HG03354 (cell line): ENCODE measurements around the gene ESRRA.
A peak's percentile ranks its signal among the peaks of the same experiment; 100 is the strongest.

Experiments used
- ATAC-seq: cut with Tn5 transposase; IDR thresholded peaks from one replicate; pipeline ENCODE4 v1.9.1; 2021; ENCODE audit warnings: mild to moderate bottlenecking; ENCODE audit not compliant: unreplicated experiment, poor library complexity, severe bottlenecking

ESRRA gene

DNA sequence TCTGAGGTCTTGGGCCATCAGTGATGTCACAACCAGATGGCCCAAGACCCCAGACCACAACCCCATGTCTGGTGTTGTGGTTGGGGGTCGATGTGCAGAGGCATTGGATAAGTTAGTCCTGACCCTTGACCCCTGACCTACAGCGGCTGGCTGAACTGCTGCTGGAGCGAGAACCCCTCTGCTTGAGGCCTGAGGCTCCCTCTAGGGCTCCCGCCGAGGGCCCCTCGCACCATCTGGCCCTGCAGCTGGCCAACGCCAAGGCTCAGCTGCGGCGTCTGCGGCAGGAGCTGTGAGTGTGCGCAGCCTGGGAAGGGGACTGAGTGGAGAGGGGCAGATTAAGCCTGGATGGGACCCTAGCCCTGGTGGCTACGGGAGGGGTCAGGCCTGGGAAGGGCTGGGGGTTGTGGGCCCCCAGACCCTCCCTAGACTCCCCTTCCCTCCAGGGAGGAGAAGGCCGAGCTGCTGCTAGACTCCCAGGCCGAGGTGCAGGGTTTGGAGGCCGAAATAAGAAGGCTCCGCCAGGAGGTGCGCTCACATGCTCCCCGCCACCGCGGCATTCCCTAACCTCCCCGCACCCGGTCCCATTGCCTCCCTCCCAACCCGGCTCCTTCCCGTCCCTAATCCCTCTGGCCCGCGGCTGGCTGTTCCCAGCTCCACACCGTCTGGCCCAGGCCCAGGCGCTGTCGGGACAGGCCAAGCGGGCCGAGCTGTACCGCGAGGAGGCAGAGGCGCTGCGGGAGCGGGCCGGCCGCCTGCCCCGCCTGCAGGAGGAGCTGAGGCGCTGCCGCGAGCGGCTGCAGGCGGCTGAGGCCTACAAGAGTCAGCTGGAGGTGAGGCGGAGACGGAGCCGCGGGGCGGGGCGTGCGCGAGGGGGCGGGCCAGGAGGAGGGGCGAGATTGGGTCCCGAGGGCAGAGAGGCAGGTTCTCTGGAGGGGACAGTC lies 36.8 kb downstream of the ESRRA start:
- ATAC-seq: peak; percentile 44

GRCh38 chr11:64342869-64343745 lies 37.8 kb downstream of the ESRRA start:
- ATAC-seq: no peak

GRCh38 chr11:64343767-64344559 lies 38.6 kb downstream of the ESRRA start:
- no peak for ATAC-seq

DNA sequence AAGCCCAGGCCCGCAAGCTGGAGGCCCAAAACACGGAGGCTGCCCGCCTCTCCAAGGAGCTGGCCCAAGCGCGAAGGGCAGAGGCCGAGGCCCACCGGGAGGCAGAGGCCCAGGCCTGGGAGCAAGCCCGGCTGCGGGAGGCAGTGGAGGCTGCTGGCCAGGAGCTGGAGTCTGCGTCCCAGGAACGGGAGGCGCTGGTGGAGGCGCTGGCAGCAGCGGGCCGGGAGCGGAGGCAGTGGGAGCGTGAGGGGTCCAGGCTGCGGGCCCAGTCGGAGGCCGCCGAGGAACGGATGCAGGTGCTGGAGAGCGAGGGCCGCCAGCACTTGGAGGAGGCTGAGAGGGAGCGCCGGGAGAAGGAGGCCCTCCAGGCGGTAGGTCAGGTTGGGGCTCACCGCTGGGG lies 39.5 kb downstream of the ESRRA start:
- ATAC-seq: no peak

- no peak for ATAC-seq
Measured at GRCh38 chr11:64347193-64347867, 42.0 kb downstream of the ESRRA start.

GRCh38 chr11:64348383-64349024 lies 43.2 kb downstream of the ESRRA start:
- ATAC-seq: no peak

DNA sequence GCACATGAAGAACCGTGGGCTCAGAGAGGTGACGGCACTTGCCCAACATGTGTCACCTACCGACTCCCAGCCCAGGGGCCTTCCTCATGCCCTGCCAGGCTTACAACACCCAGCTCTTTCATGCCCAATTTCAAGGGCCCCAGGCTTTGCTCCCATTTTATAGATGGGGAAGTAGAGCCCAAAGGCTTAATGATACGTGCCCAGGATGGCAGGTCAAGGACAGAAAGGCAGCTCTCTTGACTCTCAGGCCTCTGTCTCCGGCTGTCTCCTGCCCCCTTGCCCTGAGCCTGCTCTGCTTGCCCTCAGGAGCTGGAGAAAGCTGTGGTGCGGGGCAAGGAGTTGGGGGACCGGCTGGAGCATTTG lies 43.7 kb downstream of the ESRRA start:
- ATAC-seq: no peak

- no peak for ATAC-seq
Measured at GRCh38 chr11:64349404-64349803, 44.1 kb downstream of the ESRRA start.

DNA sequence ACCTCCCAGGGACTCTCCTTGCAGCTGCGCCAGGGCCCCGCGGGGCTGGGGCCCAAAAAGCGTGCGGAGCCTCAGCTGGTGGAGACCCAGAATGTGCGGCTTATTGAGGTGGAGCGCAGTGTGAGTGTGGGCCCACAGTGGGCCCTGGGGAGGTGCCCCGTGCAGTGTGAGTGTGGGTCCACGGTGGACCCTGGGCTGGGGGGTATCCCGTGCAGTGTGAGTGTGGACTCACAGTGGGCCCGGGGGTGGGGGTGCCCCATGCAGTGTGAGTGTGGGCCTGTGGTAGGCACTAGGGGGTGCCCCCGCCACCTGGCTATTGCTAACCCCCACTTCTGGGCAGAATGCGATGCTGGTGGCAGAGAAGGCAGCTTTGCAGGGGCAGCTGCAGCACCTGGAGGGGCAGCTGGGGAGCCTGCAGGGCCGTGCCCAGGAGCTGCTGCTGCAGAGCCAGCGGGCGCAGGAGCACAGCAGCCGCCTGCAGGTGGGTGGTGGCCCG lies 45.9 kb downstream of the ESRRA start:
- no peak for ATAC-seq

- no peak for ATAC-seq
Measured at GRCh38 chr11:64352099-64352994, 47.0 kb downstream of the ESRRA start.

DNA sequence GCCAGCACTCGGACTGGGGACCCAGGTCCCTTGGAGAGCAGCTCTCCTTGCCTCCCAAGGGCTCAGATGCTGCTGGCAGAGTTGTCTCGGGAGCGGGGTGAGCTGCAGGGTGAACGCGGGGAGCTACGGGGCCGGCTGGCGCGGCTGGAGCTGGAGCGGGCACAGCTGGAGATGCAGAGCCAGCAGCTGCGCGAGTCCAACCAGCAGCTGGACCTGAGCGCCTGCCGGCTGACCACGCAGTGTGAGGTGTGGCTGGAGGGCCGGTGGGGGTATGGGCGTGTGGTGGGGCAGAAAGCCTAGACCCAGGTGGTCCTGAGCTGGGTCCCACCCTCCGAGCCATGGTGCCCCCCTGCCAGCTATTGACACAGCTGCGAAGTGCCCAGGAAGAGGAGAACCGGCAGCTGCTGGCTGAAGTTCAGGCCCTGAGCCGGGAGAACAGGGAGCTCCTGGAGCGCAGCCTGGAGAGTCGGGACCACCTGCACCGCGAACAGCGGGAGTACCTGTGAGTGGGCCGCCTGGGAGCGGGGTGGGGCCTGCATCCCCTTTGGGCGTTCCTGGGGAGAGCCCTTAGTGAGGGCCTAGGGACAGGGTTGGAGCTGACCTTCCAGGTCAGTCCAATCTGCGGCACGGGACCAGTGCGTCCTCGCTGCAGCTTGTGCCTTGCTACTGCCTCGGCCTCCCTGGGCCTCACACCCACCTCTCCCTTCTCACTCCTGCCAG lies 47.8 kb downstream of the ESRRA start:
- no peak for ATAC-seq

- no peak for ATAC-seq
Measured at GRCh38 chr11:64353715-64354506, 48.6 kb downstream of the ESRRA start.

DNA sequence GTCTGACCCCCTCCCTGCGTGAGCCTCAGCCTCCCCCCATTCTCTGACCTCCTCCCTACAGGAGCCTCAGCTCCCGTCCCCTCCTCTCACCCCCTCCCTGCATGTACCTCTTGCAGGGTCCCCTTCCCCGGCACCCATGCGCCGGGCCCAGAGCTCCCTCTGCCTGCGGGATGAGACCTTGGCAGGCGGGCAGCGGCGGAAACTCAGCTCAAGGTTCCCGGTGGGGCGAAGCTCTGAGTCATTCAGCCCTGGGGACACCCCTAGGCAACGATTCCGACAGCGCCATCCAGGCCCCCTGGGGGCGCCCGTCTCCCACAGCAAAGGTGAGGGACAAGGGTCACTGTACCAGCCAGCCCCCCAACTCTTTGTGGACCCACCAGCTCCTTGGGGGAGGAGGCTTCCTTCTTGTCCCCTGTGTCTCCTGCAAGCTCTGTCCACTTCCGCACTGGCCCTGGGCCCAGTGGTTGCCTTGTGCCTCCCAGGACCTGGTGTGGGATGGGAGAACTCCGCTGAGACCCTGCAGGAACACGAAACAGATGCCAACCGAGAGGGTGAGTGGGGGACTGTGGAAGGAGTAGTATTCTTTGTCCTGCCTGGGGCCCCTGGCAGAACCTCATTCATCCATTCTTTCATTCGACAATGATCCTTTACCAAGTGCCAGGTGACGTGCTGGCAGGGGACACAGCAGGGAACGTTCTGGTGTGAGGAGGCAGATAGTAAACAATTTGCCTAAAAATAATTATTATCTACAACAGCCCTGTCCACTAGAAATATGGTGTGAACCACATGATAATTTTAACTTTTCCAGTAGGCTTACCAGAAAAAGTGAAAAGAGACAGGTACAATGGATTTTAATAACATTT lies 50.0 kb downstream of the ESRRA start:
- ATAC-seq: no peak

DNA sequence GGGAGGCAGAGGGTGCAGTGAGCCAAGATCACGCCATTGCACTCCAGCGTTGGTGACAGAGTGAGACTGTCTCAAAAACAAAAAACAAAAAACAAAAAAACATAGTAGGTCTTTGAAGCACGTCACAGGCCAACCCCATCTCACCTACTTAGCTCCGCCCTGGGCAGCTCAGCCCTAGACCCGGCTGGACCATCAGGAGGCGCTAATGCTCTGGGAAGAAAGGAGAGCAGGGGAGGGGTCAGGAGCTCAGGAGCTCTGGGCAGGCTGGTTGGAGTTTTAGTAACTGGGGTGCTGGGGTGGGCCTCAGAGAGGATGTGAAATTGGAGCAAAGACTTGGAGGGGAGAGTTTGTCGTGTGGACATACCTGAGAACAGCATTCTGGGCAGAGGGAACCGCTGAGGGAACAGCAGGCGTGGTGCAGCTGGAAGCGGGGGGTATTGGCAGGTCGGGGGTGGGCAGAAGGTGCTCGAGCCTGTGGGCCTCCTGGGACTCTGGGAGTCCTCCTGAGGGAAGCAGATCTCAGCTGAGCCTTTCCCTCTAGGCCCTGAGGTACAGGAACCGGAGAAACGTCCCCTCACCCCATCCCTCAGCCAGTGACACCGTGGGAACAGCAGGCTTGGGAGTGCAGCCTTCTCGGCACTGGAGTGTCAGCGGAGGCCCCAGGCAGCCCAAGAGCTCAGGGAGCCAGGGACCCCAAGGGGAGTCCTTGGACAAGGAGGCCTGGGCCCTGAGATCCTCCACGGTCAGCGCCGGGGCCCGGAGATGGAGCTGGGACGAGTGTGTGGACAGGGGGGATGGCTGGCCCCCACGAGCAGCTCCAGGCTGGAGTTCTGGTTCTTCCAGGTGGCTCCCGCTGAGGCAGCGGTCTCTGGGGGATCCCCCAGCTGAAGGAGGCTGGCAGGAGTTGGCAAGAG lies 51.4 kb downstream of the ESRRA start:
- ATAC-seq: no peak

GRCh38 chr11:64357446-64357845 lies 52.1 kb downstream of the ESRRA start:
- ATAC-seq: no peak
